Astrocyte (in vitro differentiated cells and primary cell): ENCODE data around the gene SIRPB1. TPM values are rescaled to one million over a fixed set of nuclear protein-coding genes. Genes with fewer than 3 reads are reported as not detected.

Experiments used
- DNase-seq: peaks from one replicate; pipeline ENCODE4 v3.0.0-alpha.2; 2010; ENCODE audit warnings: low read depth
- FAIRE-seq: peaks from 2 replicates; lab custom pipeline; 2011; peaks lifted over from hg19 to GRCh38; lab: Jason Lieb, UNC
- H2AFZ ChIP-seq: 2 replicates; pipeline ENCODE4 v1.6.0; 2012; ENCODE audit warnings: low read depth, low read length, inconsistent platforms
- H3K27ac ChIP-seq: 2 replicates; pipeline ENCODE4 v1.5.1; 2011; ENCODE audit warnings: low read depth, low read length, inconsistent platforms
- H3K27me3 ChIP-seq: 2 replicates; pipeline ENCODE4 v1.6.0; 2011; ENCODE audit warnings: low read length, inconsistent platforms; ENCODE audit not compliant: insufficient read depth
- H3K36me3 ChIP-seq: 2 replicates; pipeline ENCODE4 v1.5.1; 2011; ENCODE audit warnings: low read length, inconsistent platforms; ENCODE audit not compliant: insufficient read depth
- H3K4me1 ChIP-seq: 2 replicates; pipeline ENCODE4 v1.5.1; 2011; ENCODE audit warnings: low read length, inconsistent platforms; ENCODE audit not compliant: insufficient read depth
- H3K4me2 ChIP-seq: 2 replicates; pipeline ENCODE4 v1.6.0; 2012; ENCODE audit warnings: low read length, inconsistent platforms
- H3K4me3 ChIP-seq: 2 replicates; pipeline ENCODE4 v1.5.1; 2011; ENCODE audit warnings: low read depth, mild to moderate bottlenecking, low read length, inconsistent platforms; ENCODE audit not compliant: insufficient read depth
- H3K79me2 ChIP-seq: 2 replicates; pipeline ENCODE4 v1.6.0; 2012; ENCODE audit warnings: mild to moderate bottlenecking, low read length, inconsistent platforms; ENCODE audit not compliant: insufficient read depth
- H3K9ac ChIP-seq: 2 replicates; pipeline ENCODE4 v1.6.0; 2012; ENCODE audit warnings: mild to moderate bottlenecking, low read length, inconsistent platforms
- H3K9me3 ChIP-seq: 2 replicates; pipeline ENCODE4 v1.5.1; 2012; ENCODE audit warnings: low read depth, mild to moderate bottlenecking, low read length, inconsistent platforms; ENCODE audit not compliant: insufficient read depth
- H4K20me1 ChIP-seq: 2 replicates; pipeline ENCODE4 v1.6.0; 2012; ENCODE audit warnings: low read length, inconsistent platforms; ENCODE audit not compliant: insufficient read depth
- H3K27ac Mint-ChIP-seq: one replicate; pipeline ENCODE4 v1.8.0; 2021; ENCODE audit warnings: mild to moderate bottlenecking, mixed read lengths; ENCODE audit not compliant: unreplicated experiment
- H3K27me3 Mint-ChIP-seq: one replicate; pipeline ENCODE4 v1.8.0; 2021; ENCODE audit warnings: low read depth, mixed read lengths; ENCODE audit not compliant: unreplicated experiment
- H3K36me3 Mint-ChIP-seq: one replicate; pipeline ENCODE4 v1.8.0; 2021; ENCODE audit warnings: low read depth, mixed read lengths; ENCODE audit not compliant: unreplicated experiment
- H3K4me1 Mint-ChIP-seq: one replicate; pipeline ENCODE4 v1.8.0; 2021; ENCODE audit warnings: low read depth, mixed read lengths; ENCODE audit not compliant: unreplicated experiment
- H3K4me3 Mint-ChIP-seq: one replicate; pipeline ENCODE4 v1.8.0; 2021; ENCODE audit warnings: mild to moderate bottlenecking, moderate library complexity, mixed read lengths; ENCODE audit not compliant: unreplicated experiment
- H3K9me3 Mint-ChIP-seq: one replicate; pipeline ENCODE4 v1.8.0; 2021; ENCODE audit warnings: mild to moderate bottlenecking, mixed read lengths; ENCODE audit not compliant: unreplicated experiment
- EZH2 ChIP-seq: IDR thresholded peaks from 2 replicates; pipeline ENCODE4 v1.6.1; 2012; ENCODE audit warnings: mild to moderate bottlenecking, low read length, inconsistent platforms; ENCODE audit not compliant: insufficient read depth
- total RNA-seq: library from RNA; stranded (reverse); gene quantifications from 2 replicates; pipeline ENCODE4 v1.2.1, GENCODE V29; 2021
- TF ChIP-seq, protein P1 (sequence below): IDR thresholded peaks from 2 replicates; pipeline ENCODE4 v1.5.1; 2011; ENCODE audit warnings: low read depth, mild to moderate bottlenecking, inconsistent platforms, low read length, moderate library complexity; ENCODE audit not compliant: insufficient read depth

The SIRPB1 gene
- total RNA-seq, 1 donor from 2014 or later: not detected

DNA sequence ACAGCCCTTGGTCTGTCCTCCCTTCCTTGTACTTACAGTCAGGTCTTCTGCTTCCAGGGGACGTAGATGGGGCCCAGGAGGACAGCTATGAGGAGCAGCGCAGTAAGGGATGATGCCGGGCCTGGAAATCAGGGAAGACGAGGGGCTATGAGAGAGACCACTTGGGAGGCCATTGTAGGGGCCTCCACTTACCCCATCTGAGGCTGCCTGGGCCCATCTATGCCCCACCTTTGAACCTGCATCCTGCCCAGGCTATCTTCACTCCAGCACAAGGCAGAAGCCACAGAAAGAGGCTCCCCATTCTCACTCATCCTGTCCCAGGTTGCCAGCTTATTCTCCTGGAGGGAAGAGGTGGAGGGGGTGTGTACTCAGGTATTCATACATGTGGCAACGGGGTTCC lies 10.4 kb upstream of the SIRPB1 start:
- H3K9ac ChIP-seq: no peak overlapping the region
- no peaks in the 10 kb centered on the region for H3K36me3 Mint-ChIP-seq
- peaks cover 29% of the 10 kb centered on the region for H3K27me3 Mint-ChIP-seq
- no peaks in the 10 kb centered on the region for H3K79me2 ChIP-seq
- no peak overlapping the region for H3K27ac Mint-ChIP-seq
- no peaks in the 10 kb centered on the region for H3K36me3 ChIP-seq
- no peaks in the 10 kb centered on the region for H3K9me3 ChIP-seq
- TF ChIP-seq EZH2: no peak
- TF ChIP-seq, protein P1, sequence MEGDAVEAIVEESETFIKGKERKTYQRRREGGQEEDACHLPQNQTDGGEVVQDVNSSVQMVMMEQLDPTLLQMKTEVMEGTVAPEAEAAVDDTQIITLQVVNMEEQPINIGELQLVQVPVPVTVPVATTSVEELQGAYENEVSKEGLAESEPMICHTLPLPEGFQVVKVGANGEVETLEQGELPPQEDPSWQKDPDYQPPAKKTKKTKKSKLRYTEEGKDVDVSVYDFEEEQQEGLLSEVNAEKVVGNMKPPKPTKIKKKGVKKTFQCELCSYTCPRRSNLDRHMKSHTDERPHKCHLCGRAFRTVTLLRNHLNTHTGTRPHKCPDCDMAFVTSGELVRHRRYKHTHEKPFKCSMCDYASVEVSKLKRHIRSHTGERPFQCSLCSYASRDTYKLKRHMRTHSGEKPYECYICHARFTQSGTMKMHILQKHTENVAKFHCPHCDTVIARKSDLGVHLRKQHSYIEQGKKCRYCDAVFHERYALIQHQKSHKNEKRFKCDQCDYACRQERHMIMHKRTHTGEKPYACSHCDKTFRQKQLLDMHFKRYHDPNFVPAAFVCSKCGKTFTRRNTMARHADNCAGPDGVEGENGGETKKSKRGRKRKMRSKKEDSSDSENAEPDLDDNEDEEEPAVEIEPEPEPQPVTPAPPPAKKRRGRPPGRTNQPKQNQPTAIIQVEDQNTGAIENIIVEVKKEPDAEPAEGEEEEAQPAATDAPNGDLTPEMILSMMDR: no peak
- H3K4me1 ChIP-seq: no peaks in the 10 kb centered on the region
- H3K4me2 ChIP-seq: no peak overlapping the region
- FAIRE-seq (no peak), DNase-seq (no peak)
- H3K4me1 Mint-ChIP-seq: peaks cover 2% of the 10 kb centered on the region
- H3K27me3 ChIP-seq: no peaks in the 10 kb centered on the region
- H3K4me3 ChIP-seq: no peak overlapping the region
- H4K20me1 ChIP-seq: no peaks in the 10 kb centered on the region
- H3K27ac ChIP-seq: no peak overlapping the region
- no peak overlapping the region for H3K4me3 Mint-ChIP-seq
- peaks cover 2% of the 10 kb centered on the region for H3K9me3 Mint-ChIP-seq
- H2AFZ ChIP-seq: no peak overlapping the region

DNA sequence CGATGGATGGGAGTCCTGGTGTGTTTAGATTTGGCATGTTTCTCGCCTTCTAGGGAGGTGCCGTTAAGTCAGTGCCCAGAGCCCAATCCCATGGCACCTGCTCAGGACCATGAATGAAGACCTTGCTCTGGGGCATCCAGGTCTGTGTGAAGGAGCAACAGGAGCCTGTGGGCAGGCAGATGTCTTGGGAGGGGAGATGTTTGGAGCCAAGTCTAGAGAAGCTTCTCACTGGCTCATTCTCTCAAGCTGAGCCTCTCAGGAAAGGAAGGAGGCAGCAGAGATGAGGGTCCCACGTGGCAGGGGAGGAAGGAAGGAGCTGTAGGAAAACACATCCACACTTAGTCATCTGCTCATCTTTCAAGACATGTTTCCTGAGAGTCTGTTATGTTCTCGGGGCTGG lies 9.5 kb upstream of the SIRPB1 start:
- no peak for FAIRE-seq
- H3K27ac Mint-ChIP-seq: no peak overlapping the region

DNA sequence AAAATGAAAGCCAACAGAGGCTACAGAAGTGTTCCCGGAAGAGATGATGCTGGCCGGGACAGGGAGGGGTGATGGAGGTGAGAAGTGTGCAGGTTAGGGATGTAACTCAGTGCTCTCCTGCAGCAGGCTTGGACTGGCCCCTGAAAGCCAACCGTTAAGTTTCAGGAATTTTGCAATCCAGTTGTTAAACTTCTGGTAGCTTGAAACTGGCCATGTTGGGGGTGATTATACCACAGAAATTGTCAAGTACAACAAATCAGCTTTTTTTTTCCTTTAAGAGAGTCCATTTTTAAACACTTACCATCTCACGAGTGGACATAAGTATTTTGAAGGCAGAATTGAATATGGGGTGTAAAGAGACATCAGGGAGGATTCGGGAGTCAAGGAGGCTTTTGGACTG lies 8.8 kb upstream of the SIRPB1 start:
- Histone ChIP-seq H3K9ac (no peak overlapping the region), H3K9me3 (no peaks in the 10 kb centered on the region), H3K79me2 (no peaks in the 10 kb centered on the region), H2AFZ (no peak overlapping the region), H3K36me3 (no peaks in the 10 kb centered on the region), H3K27ac (no peak overlapping the region), H3K4me1 (no peaks in the 10 kb centered on the region), H3K4me2 (no peak overlapping the region), H3K27me3 (no peaks in the 10 kb centered on the region), H3K4me3 (no peak overlapping the region), H4K20me1 (no peaks in the 10 kb centered on the region)
- no peak for TF ChIP-seq EZH2
- TF ChIP-seq, protein P1: no peak
- Mint-ChIP-seq H3K4me1 (peaks cover 6% of the 10 kb centered on the region), H3K4me3 (no peak overlapping the region), H3K36me3 (no peaks in the 10 kb centered on the region), H3K27me3 (peaks cover 29% of the 10 kb centered on the region), H3K9me3 (no peaks in the 10 kb centered on the region), H3K27ac (no peak overlapping the region)
- DNase-seq: no peak
- FAIRE-seq: no peak

More for the DNA sequence above, 9.5 kb upstream of the SIRPB1 start:
- H3K9ac ChIP-seq: no peak overlapping the region
- no peaks in the 10 kb centered on the region for H3K4me1 ChIP-seq
- H3K4me3 Mint-ChIP-seq: no peak overlapping the region
- H3K36me3 Mint-ChIP-seq: no peaks in the 10 kb centered on the region
- no peaks in the 10 kb centered on the region for H3K36me3 ChIP-seq
- no peaks in the 10 kb centered on the region for H3K27me3 ChIP-seq
- H3K27ac ChIP-seq: no peak overlapping the region
- no peak for TF ChIP-seq EZH2
- TF ChIP-seq, protein P1: no peak
- DNase-seq: no peak
- H2AFZ ChIP-seq: no peak overlapping the region
- no peaks in the 10 kb centered on the region for H4K20me1 ChIP-seq
- H3K4me1 Mint-ChIP-seq: peaks cover 4% of the 10 kb centered on the region
- H3K4me2 ChIP-seq: no peak overlapping the region
- peaks cover under 1% of the 10 kb centered on the region for H3K9me3 Mint-ChIP-seq
- H3K27me3 Mint-ChIP-seq: peaks cover 29% of the 10 kb centered on the region
- H3K4me3 ChIP-seq: no peak overlapping the region
- H3K9me3 ChIP-seq: no peaks in the 10 kb centered on the region
- no peaks in the 10 kb centered on the region for H3K79me2 ChIP-seq
